ENCODE data around the gene ASCC3.
"Not testable (repeated sequence)": the region's sequence is repeated elsewhere in the genome, so short reads cannot be mapped to it uniquely, and the experiment has no call there.

ASCC3 gene

GRCh38 chr6:100665041-100665380 lies 216.1 kb downstream of the ASCC3 start:
- DNase-seq (ENCODE audit: low read depth in 2 of 2), result no peak

- DNase-seq (ENCODE audit: low read depth in 2 of 2), result no peak
These were observed 216.7 kb downstream of the ASCC3 start for GRCh38 chr6:100664274-100665040.

- DNase-seq (ENCODE audit: low read depth in 2 of 2), result no peak
These were observed 217.8 kb downstream of the ASCC3 start for GRCh38 chr6:100663219-100663863.

GRCh38 chr6:100662264-100662663 lies 218.9 kb downstream of the ASCC3 start:
- DNase-seq (ENCODE audit: low read depth in 2 of 2), result no peak

GRCh38 chr6:100658486-100658885 lies 222.6 kb downstream of the ASCC3 start:
- no peak for DNase-seq (ENCODE audit: low read depth in 2 of 2)

DNA sequence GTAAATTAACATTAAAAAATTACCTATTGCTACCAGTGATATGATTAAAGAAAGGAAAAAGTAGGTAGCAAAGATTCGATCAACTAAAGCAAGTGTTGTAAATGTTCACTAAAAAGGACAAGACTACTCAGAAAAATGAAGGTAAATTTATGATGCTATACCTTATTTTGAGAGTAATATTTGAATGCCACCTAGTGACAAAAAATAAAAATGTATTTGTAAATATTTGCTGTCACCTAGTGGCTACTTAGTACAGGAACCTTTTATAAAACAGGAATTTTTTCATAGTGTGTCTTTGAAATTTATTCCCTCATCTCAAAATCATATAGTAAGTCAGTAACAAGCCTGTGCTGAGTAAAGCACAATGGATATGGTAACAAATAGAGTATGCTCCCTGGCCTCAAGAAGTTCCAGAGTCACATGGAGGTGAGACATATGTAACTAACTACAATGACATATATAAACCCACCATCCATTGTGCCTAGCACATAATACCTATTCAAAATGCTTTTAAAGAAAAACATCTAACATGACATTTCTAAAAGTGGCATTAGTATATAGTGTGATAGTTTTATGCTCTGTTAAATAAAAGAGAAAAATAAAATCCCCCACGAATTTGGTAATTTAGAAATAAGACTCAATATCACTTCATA lies 223.3 kb downstream of the ASCC3 start:
- DNase-seq (ENCODE audit: low read depth in 2 of 2), result no peak

- not testable (repeated sequence) for DNase-seq (ENCODE audit: low read depth in 2 of 2)
These were observed 240.0 kb downstream of the ASCC3 start for GRCh38 chr6:100641147-100641546.

GRCh38 chr6:100633096-100633777 lies 247.9 kb downstream of the ASCC3 start:
- DNase-seq (ENCODE audit: low read depth in 2 of 2), result no peak

GRCh38 chr6:100630536-100630935 lies 250.6 kb downstream of the ASCC3 start:
- DNase-seq (ENCODE audit: low read depth in 2 of 2), result no peak

DNA sequence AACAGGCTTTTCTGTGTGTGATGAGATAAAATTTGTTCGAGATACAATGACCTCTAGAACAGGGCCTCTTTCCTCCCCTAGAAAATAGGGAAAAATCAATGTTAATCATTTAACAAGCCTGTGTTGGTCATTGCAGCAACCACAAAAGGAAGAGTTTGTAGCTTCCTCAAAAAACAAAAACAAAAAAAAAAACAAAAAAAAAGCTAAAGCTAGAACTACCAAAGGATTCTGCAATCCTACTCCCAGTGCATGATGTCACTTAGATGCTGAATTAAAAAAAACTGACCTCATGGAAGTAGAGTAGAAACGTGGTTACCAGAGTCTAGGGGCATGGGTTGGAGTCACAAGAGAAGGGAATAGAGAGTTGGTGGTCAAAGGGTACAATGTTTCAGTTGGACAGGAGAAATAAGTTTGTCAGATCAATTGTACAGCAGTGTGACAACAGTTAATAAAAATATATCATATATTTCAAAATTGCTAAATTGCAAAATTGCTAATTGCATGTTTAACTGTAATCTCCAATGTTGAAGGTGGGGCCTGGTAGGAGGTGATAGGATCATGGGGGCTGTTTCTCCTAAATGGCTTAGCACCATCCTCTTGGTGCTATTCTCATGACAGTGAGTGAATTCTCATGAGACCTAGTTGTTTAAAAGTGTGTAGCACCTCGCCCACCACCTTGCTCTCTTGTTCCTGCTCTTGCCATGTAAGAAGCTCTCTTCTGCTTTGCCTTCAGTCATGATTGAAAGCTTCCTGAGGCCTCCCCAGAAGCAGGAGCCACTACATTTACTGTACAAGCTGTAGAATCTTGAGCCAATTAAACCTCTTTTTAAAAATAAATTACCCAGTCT lies 253.0 kb downstream of the ASCC3 start:
- no peak for DNase-seq (ENCODE audit: low read depth in 2 of 2)

DNA sequence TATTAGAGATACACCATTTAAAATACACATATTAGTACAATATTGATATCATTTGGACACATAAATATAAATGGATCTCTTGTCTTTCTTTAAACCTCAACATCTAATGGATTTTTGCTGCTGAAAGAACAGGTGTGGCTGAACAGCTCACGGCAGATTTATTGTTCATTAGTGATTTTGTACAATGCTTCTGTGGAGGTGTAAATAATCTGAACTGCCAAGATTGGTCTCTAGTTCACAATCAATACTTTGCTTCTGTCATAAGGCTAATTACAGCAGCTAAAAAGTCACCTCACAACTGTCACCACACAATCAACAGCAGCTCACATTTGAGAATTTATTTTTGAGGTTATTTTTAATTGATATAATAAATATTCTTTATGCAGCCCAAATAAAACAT lies 254.4 kb downstream of the ASCC3 start:
- DNase-seq (ENCODE audit: low read depth in 2 of 2), result no peak

GRCh38 chr6:100622907-100623692 lies 258.0 kb downstream of the ASCC3 start:
- DNase-seq (ENCODE audit: low read depth in 2 of 2), result no peak

GRCh38 chr6:100620085-100620840 lies 260.9 kb downstream of the ASCC3 start:
- no peak for DNase-seq (ENCODE audit: low read depth in 2 of 2)

- no peak for DNase-seq (ENCODE audit: low read depth in 2 of 2)
These were observed 262.8 kb downstream of the ASCC3 start for GRCh38 chr6:100618351-100618671.

GRCh38 chr6:100617633-100618350 lies 263.3 kb downstream of the ASCC3 start:
- DNase-seq (ENCODE audit: low read depth in 2 of 2), result no peak

- no peak for DNase-seq (ENCODE audit: low read depth in 2 of 2)
These were observed 266.2 kb downstream of the ASCC3 start for GRCh38 chr6:100614933-100615332.

DNA sequence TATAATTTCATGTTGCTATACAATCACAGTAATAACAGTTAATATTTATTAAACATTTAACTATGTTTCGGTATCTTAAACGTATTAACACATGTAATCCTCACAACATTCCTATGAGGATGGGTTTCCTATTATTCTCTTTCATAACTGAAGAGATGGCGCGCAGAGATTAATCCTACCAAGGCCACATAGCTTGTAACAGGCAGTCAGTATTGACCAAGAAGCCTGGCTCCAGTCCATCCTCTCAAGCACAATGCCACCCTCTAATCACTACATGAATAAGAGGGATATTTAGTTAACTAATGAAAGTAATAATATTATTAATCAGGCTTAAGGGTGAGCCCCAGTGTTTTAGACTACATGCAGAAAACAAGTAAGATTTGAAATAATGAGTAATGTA lies 266.7 kb downstream of the ASCC3 start:
- no peak for DNase-seq (ENCODE audit: low read depth in 2 of 2)

DNA sequence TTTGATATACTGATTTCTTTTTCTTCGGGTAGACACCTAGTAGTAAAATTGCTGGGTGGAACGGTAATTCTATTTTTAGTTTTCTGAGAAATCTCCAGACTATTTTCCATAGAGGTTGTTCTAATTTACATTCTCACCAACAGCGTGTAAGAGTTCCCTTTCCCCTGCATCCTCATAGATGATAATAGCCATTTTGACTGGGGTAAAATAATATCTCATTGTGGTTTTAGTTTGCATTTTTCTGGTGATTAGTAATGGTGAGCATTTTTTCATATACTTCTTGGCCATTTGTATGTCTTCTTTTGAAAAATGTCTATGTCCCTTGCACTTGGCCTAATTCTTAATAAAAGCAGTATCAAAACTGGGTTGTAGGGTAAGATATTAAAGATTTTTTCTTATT lies 267.5 kb downstream of the ASCC3 start:
- DNase-seq (ENCODE audit: low read depth in 2 of 2), result no peak

- no peak for DNase-seq (ENCODE audit: low read depth in 2 of 2)
These were observed 269.0 kb downstream of the ASCC3 start for GRCh38 chr6:100612094-100612493.
